Ovary (tissue), 9 donors: ENCODE results near the gene DPH7. TPM values are rescaled to one million over a fixed set of nuclear protein-coding genes. Genes with fewer than 3 reads are reported as not detected.

Experiments
- DNase-seq, 5 donors: peaks; one replicate each; pipeline ENCODE4 v3.0.0-alpha.2; 2019 to 2020
- H3K27ac ChIP-seq, 2 donors: fragments of 200-600 bp; one replicate each; pipeline versions ENCODE4 v1.5.1 to v1.8.0; 2019 to 2022
- H3K27me3 ChIP-seq: fragments of 200-600 bp; one replicate; pipeline ENCODE4 v1.8.0; 2022
- H3K36me3 ChIP-seq: fragments of 200-600 bp; sonication (generic); one replicate; pipeline ENCODE4 v1.5.1; 2019
- H3K4me1 ChIP-seq: one replicate; pipeline ENCODE4 v1.8.1; 2013; ENCODE audit warnings: mild to moderate bottlenecking, moderate library complexity; ENCODE audit not compliant: insufficient read depth
- H3K4me3 ChIP-seq: fragments of 200-600 bp; sonication (generic); one replicate; pipeline ENCODE4 v1.5.1; 2017
- H3K9me3 ChIP-seq, 2 donors: fragments of 200-600 bp in 1 of 2; sonication (generic) in 1 of 2; one replicate each; pipeline versions ENCODE4 v1.5.1 to v1.8.1; 2013 to 2019; ENCODE audit warnings: mild to moderate bottlenecking in 1 of 2, moderate library complexity in 1 of 2
- CTCF ChIP-seq, 3 donors: fragments of 450-650 bp in 2 of 3; fragments of 200-600 bp in 1 of 3; IDR thresholded peaks; one replicate each; pipeline versions ENCODE4 v1.5.1 to v1.8.0; 2016 to 2022; ENCODE audit warnings: antibody characterized with exemption in 3 of 3, mild to moderate bottlenecking in 1 of 3
- EP300 ChIP-seq: sonication (generic); formaldehyde crosslinking; IDR thresholded peaks from one replicate; pipeline ENCODE4 v1.6.1; 2017; ENCODE audit warnings: antibody characterized with exemption
- POLR2A ChIP-seq: fragments of 450-650 bp; IDR thresholded peaks from one replicate; pipeline ENCODE4 v1.6.1; 2017; ENCODE audit warnings: antibody characterized with exemption, mild to moderate bottlenecking, moderate library complexity
- WGBS, 3 donors: extraction: QIAGEN DNeasy Blood & Tissue Kit in 1 of 3; methylation state at CpG; one replicate each; pipeline versions ENCODE4 v1.1.5 to v1.1.7; 2013 to 2017; 5-methylcytosine and 5-hydroxymethylcytosine counted together
- intact Hi-C, 4 donors: fragments of 100-400 bp; cut with DNase I; formaldehyde crosslinking; loops; one replicate each; pipeline versions ENCODE4 v1.11.0 to v1.15.1; 2022 to 2023
- polyA plus RNA-seq, 2 donors: library from polyadenylated mRNA; stranded (reverse); fragments of 200-250 nt in 1 of 2; fragments of 350-450 nt in 1 of 2; fragmentation: Illumina TruSeq in 1 of 2; extraction: RNeasy Lipid Tissue Mini Kit (QIAGEN cat#74804) in 1 of 2; gene quantifications; one replicate each; pipeline ENCODE4 v1.2.3, GENCODE V29; 2013 to 2014
- total RNA-seq, 7 donors: library from RNA; depleted of rRNA in 2 of 7; stranded (reverse); fragments of >200 nt in 2 of 7; fragmentation: NEBNext Ultra II Directional in 3 of 7; extraction: Animal tissue kit (Norgen Biotek cat#: 25700) in 3 of 7; gene quantifications; one replicate each; pipeline versions ENCODE4 v1.1.0 to v1.2.4, GENCODE V29; 2016 to 2023
- donor health status: DM: no; HTN: no; CAD: no; lungs with moderate emphysema.
- donor health status: DM: no; HTN: no; CAD: no.
- donor health status: Bipolar disorder and iron deficiency.
- donor health status: DM: yes; HTN: yes; CAD: no.
- donor health status: DM: no; HTN: no; CAD: no.
- donor health status: DM: yes; HTN: yes; CAD: no.

DPH7 gene
- total and polyA plus RNA-seq, 9 donors, result 15.4 to 38.2 (median 33.0) TPM

GRCh38 chr9:137524981-137525317 is 53.8 kb downstream of the DPH7 start:
- no peak overlapping the region for H3K4me3 ChIP-seq
- no peak overlapping the region for H3K27ac ChIP-seq
- WGBS, 3 donors, result 80 to 88% (median 83%) methylated on average over 5 of the region's 5 CpGs
- no peaks in the 10 kb centered on the region for H3K4me1 ChIP-seq
- intact Hi-C loops, result loop anchor here in 3 of 4 donors (5.0 to 10.0 kb wide), 2 partner anchors 228 to 230 kb away; no protein-coding TSS in a partner anchor
- TF ChIP-seq POLR2A, result no peak
- no peak for TF ChIP-seq CTCF (IDR thresholded peaks at IDR 0.05)
- TF ChIP-seq EP300, result no peak
- H3K9me3 ChIP-seq, result no peaks in the 10 kb centered on the region
- no peaks in the 10 kb centered on the region for H3K27me3 ChIP-seq
- DNase-seq, result no peak
- no peaks in the 10 kb centered on the region for H3K36me3 ChIP-seq

GRCh38 chr9:137524161-137524980 is 54.4 kb downstream of the DPH7 start:
- Histone ChIP-seq H3K9me3 (no peaks in the 10 kb centered on the region), H3K36me3 (no peaks in the 10 kb centered on the region), H3K27me3 (no peaks in the 10 kb centered on the region), H3K4me1 (no peaks in the 10 kb centered on the region), H3K27ac (no peak overlapping the region), H3K4me3 (no peak overlapping the region)
- TF ChIP-seq EP300, result no peak
- no peak for TF ChIP-seq POLR2A
- no peak for TF ChIP-seq CTCF (IDR thresholded peaks at IDR 0.05)
- no peak for DNase-seq
- intact Hi-C loops, result loop anchor here in 3 of 4 donors (5.0 to 10.0 kb wide), 2 partner anchors 227 to 230 kb away; no protein-coding TSS in a partner anchor
- WGBS, 3 donors, result 93 to 96% (median 95%) methylated on average over 33 of the region's 33 CpGs

- no peak for DNase-seq
- Histone ChIP-seq H3K4me3 (no peak overlapping the region), H3K36me3 (no peaks in the 10 kb centered on the region), H3K4me1 (no peaks in the 10 kb centered on the region), H3K27ac (no peak overlapping the region), H3K9me3 (no peaks in the 10 kb centered on the region), H3K27me3 (no peaks in the 10 kb centered on the region)
- intact Hi-C loops, result loop anchor here in 3 of 4 donors (5.0 to 10.0 kb wide), 2 partner anchors 226 to 228 kb away; no protein-coding TSS in a partner anchor
- WGBS, 3 donors, result 93 to 95% (median 94%) methylated on average over 36 of the region's 36 CpGs
- TF ChIP-seq EP300 (no peak), POLR2A (no peak), CTCF (IDR thresholded peaks at IDR 0.05) (no peak)
Observed at GRCh38 chr9:137522746-137523455, 55.8 kb downstream of the DPH7 start.

- intact Hi-C loops, result loop anchor here in 3 of 4 donors (5.0 to 10.0 kb wide), 2 partner anchors 224 to 227 kb away; no protein-coding TSS in a partner anchor
- no peaks in the 10 kb centered on the region for H3K36me3 ChIP-seq
- H3K4me1 ChIP-seq, result no peaks in the 10 kb centered on the region
- DNase-seq, result no peak
- no peak overlapping the region for H3K4me3 ChIP-seq
- no peak overlapping the region for H3K27ac ChIP-seq
- 93 to 95% (median 94%) methylated on average over 17 to 18 of the region's 18 CpGs for WGBS, 3 donors
- H3K27me3 ChIP-seq, result no peaks in the 10 kb centered on the region
- TF ChIP-seq EP300 (no peak), CTCF (IDR thresholded peaks at IDR 0.05) (no peak), POLR2A (no peak)
- no peaks in the 10 kb centered on the region for H3K9me3 ChIP-seq
Observed at GRCh38 chr9:137521405-137521985, 57.2 kb downstream of the DPH7 start.
